Embryonic facial prominence (tissue), 1 donor: Measurements from ENCODE around the gene FAM76B.

Experiments used
- DNase-seq: peaks from one replicate; pipeline ENCODE4 v3.0.0-alpha.2; 2016; ENCODE audit errors: extremely low spot score

Gene FAM76B

GRCh38 chr11:95732930-95733602 is 56.5 kb downstream of the FAM76B start:
- no peak for DNase-seq

- no peak for DNase-seq
These were observed 60.1 kb downstream of the FAM76B start for GRCh38 chr11:95729462-95729861.

GRCh38 chr11:95728790-95729189 is 60.8 kb downstream of the FAM76B start:
- no peak for DNase-seq

GRCh38 chr11:95728094-95728493 is 61.5 kb downstream of the FAM76B start:
- no peak for DNase-seq

GRCh38 chr11:95727620-95728019 is 62.0 kb downstream of the FAM76B start:
- DNase-seq = no peak

- DNase-seq = no peak
These were observed 62.5 kb downstream of the FAM76B start for GRCh38 chr11:95727111-95727510.

- no peak for DNase-seq
These were observed 64.4 kb downstream of the FAM76B start for GRCh38 chr11:95725196-95725595.

- DNase-seq = no peak
These were observed 66.1 kb downstream of the FAM76B start for GRCh38 chr11:95723361-95723942.

- DNase-seq = no peak
These were observed 69.4 kb downstream of the FAM76B start for GRCh38 chr11:95720195-95720594.
